GM19455 (cell line): ENCODE measurements around the gene ARHGAP10.

ENCODE experiments used
- ATAC-seq: cut with Tn5 transposase; IDR thresholded peaks from one replicate; pipeline ENCODE4 v1.9.1; 2021; ENCODE audit not compliant: unreplicated experiment

The ARHGAP10 gene

DNA sequence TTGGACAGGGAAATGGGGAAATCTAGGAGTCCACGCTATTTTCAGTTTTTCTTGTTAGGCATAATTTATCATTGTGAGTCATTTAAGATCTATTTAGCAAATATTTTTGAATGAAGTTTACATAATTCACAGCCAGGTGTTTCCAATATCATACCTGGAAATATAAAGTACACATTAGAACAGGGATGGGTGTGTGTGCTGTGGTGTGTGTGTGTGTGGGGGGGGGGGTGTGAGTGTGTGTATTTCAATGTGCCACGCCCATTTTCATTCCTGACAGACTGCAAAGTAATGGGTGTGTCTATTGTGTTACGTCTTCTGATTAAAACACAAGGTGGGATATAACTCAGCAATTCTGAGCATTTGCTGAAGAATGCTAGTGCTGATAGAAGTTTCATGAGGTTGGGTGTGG, 33.2 kb downstream of the ARHGAP10 start:
- ATAC-seq = no peak

DNA sequence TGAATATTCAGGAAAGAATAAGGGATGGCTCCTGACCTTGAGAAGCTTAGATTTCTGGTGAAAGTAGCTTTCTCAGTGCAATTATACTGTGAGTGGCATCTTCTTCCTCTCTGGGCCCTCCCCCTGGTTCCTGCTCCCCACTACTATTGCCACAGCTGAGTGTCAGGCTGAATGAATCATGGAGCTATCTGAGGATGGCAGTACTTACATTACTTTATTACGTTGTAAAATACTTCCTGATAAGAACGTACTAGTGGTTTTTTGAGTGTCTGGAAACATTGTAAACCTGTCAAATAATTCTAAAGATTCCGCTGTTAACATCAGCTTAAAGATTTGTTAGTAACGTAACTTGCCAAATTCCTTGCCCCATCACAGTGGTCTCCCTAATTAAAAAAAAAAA, 36.2 kb downstream of the ARHGAP10 start:
- no peak for ATAC-seq

GRCh38 chr4:147769386-147769785, 37.5 kb downstream of the ARHGAP10 start:
- no peak for ATAC-seq

DNA sequence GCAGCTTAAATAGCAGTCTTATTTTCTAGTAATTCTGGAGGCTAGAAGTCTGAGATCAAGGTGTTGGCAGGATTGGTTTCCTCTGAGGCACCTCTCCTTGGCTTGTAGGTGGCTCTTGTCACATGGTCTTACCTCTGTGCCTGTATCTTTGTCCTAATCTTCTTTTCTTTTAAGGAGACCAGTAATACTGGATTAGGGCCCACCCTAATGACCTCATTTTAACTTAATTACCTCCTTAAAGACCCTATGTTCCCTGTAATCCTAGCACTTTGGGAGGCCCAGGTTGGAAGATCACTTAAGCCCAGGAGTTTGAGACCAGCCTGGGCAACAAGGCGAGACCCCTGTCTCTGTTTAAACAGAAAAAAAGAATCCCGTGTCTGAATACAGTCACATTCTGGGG, 38.9 kb downstream of the ARHGAP10 start:
- no peak for ATAC-seq

- ATAC-seq = no peak
Observed at GRCh38 chr4:147772056-147772455, 40.2 kb downstream of the ARHGAP10 start.

- no peak for ATAC-seq
Observed at GRCh38 chr4:147772459-147772969, 40.6 kb downstream of the ARHGAP10 start.

GRCh38 chr4:147773261-147774184, 41.6 kb downstream of the ARHGAP10 start:
- no peak for ATAC-seq

- no peak for ATAC-seq
Observed at GRCh38 chr4:147776716-147777115, 44.8 kb downstream of the ARHGAP10 start.

DNA sequence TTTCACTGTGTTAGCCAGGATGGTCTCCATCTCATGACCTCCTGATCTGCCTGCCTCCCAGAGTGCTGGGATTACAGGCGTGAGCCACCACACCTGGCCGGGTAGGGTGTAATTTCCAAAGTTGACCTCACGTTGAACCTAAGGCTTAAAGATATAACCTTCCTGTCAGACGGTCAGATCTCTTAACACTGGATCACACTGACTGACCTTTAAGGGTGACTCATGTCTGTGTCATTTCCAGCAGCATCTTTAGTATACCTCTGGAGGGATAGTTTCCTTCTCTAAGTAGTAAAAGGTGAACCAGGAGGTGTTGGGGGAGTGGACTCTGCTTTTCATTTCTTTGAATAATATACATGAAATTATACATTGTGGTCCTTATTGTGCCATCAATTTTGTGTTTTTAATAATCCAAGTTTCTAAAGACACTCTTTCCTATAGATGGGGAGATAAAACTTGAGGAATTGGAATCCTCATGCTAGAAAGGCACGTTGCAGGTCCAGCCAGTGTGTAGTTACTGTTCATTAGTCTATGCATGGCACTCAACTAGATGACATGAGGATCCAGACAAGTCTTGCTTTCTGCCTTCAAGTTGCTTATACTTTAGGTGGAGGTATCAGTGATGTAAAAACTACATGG, 45.7 kb downstream of the ARHGAP10 start:
- ATAC-seq = no peak

- peak; percentile 73 for ATAC-seq
Observed at GRCh38 chr4:147778942-147779341, 47.1 kb downstream of the ARHGAP10 start.

GRCh38 chr4:147779451-147779850, 47.6 kb downstream of the ARHGAP10 start:
- no peak for ATAC-seq

DNA sequence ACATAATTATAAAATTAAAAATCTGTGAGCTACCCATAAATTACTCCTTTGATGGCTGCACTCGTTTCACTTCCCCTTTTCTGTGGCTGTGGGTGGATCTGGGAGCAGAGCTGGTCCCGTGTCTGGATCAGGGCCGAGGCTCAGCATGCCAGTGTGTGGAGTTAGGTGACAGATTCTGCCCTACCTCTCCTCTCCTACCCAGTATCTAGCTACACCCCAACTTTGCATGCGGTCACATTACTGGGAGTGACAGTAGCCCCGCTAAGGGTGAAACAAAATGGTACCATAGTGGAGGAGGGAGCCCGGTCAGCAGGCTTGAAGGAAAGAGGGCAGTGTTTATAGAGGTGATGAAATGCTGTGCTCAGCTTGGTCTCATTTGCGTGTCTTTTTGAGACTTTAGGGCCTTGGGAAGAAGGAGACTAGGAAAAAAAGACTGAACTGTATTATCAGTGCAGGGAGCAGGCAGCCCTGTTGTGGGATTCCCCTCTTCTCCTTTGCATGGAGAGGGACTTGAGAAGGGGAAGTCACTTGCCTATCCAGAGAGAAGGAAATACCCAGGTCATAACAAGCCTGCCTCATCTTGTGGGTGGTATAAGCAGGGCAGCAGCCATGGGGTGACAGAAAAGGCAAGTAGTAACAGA, 48.4 kb downstream of the ARHGAP10 start:
- peak; percentile 61 for ATAC-seq

GRCh38 chr4:147782087-147782781, 50.3 kb downstream of the ARHGAP10 start:
- ATAC-seq = no peak

- ATAC-seq = no peak
Observed at GRCh38 chr4:147785129-147785528, 53.2 kb downstream of the ARHGAP10 start.

DNA sequence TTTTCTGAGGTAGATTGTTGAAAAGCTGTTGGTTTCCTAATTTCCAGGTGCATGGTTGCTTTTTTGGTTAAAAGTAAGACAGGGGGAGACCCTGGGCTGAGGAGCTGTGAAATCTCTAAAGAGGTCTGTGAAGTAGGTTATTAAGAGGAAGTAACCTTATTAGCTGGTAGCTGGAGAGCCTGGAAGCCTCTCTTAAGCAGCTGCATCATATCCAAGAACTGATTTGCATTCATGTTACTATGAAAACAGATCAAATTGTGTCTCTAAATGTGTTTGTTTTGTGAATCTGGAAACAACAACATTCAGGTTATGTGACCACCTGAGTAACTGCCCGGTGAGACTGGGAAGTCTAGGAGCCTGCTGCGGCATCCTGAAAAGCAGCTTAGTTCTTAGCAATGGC, 54.1 kb downstream of the ARHGAP10 start:
- ATAC-seq = peak; percentile 88

DNA sequence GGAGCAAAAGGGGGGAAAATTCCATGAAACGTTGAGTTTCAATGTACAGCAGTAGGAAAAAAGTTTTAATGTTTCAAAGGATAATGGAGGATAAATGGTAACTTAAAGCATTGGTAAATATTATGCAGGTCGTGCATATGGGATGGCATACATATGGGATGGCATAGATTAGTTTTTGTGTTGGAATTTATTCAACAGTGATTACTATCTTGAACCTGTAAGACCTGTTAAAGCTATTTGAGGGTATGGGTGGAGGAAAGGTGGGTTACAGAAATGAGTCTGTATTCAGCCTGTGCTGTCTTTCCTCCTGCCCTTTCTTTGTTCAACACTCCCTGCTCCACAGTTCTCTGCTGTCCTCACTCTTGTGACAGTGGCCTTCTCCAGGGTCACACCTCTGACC, 54.6 kb downstream of the ARHGAP10 start:
- no peak for ATAC-seq

GRCh38 chr4:147787204-147787603, 55.3 kb downstream of the ARHGAP10 start:
- ATAC-seq = no peak

DNA sequence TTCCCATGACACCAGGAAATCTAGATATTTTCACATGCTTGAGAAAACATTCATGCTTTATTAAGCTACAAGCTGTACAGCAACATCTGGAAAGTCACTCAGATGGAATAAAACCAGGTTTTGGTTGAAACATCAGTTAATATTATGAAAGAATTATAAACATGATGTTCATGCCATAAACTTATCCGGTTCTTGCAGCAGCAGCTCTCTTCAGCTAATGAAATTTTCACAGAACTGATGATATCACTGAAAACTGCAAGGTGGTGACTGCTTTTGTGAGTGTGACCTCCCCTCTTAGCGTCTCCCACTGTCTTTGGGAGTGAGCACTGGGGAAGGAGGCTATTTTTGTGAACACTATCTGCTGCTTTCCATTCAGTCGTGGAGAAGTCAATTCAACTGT, 56.9 kb downstream of the ARHGAP10 start:
- ATAC-seq = no peak

GRCh38 chr4:147789596-147789995, 57.7 kb downstream of the ARHGAP10 start:
- ATAC-seq = no peak

GRCh38 chr4:147790412-147790811, 58.5 kb downstream of the ARHGAP10 start:
- ATAC-seq = no peak

- no peak for ATAC-seq
Observed at GRCh38 chr4:147791341-147791740, 59.5 kb downstream of the ARHGAP10 start.
